H9 (cell line): ENCODE results near the gene DENND1C. TPM values are rescaled to one million over a fixed set of nuclear protein-coding genes. Genes with fewer than 3 reads are reported as not detected.

Experiments
- DNase-seq: peaks from one replicate; pipeline ENCODE4 v3.0.0-alpha.2; 2017
- H2AFZ ChIP-seq: one replicate; pipeline ENCODE4 v1.6.1; 2013; ENCODE audit warnings: mild to moderate bottlenecking, low read length, control low read depth, moderate library complexity
- H2AK5ac ChIP-seq: 2 replicates; pipeline ENCODE4 v1.6.1; 2013; ENCODE audit warnings: low read length, control low read depth, mixed read lengths; ENCODE audit not compliant: insufficient read length
- H2BK120ac ChIP-seq: one replicate; pipeline ENCODE4 v1.6.1; 2013; ENCODE audit warnings: low read depth, mild to moderate bottlenecking, low read length, control low read depth, inconsistent platforms; ENCODE audit not compliant: poor library complexity, severe bottlenecking
- H2BK12ac ChIP-seq: 2 replicates; pipeline ENCODE4 v1.6.1; 2013; ENCODE audit warnings: low read length, control low read depth, mixed read lengths, low read depth; ENCODE audit not compliant: insufficient read length
- H2BK15ac ChIP-seq: 2 replicates; pipeline ENCODE4 v1.6.1; 2013; ENCODE audit warnings: low read depth, low read length, control low read depth
- H2BK20ac ChIP-seq: one replicate; pipeline ENCODE4 v1.6.1; 2013; ENCODE audit warnings: low read depth, mild to moderate bottlenecking, low read length, control low read depth, inconsistent platforms; ENCODE audit not compliant: poor library complexity, severe bottlenecking
- H2BK5ac ChIP-seq: 2 replicates; pipeline ENCODE4 v1.6.1; 2013; ENCODE audit warnings: low read length, control low read depth, mixed read lengths; ENCODE audit not compliant: insufficient read length
- H3K14ac ChIP-seq: 2 replicates; pipeline ENCODE4 v1.6.1; 2013; ENCODE audit warnings: low read length, control low read depth; ENCODE audit not compliant: insufficient read depth
- H3K18ac ChIP-seq: 2 replicates; pipeline ENCODE4 v1.6.1; 2013; ENCODE audit warnings: low read depth, mild to moderate bottlenecking, mixed read lengths, low read length, control low read depth; ENCODE audit not compliant: insufficient read length
- H3K23ac ChIP-seq: 2 replicates; pipeline ENCODE4 v1.6.1; 2013; ENCODE audit warnings: low read length, control low read depth, mixed read lengths, low read depth; ENCODE audit not compliant: insufficient read length
- H3K23me2 ChIP-seq: 2 replicates; pipeline ENCODE4 v1.6.1; 2013; ENCODE audit warnings: low read depth, mild to moderate bottlenecking, mixed read lengths, low read length, control low read depth; ENCODE audit not compliant: insufficient read length, poor library complexity, severe bottlenecking
- H3K27ac ChIP-seq: 2 replicates; pipeline ENCODE4 v1.5.1; 2013; ENCODE audit warnings: low read length, control low read depth, mixed read lengths, low read depth; ENCODE audit not compliant: insufficient read length
- H3K27me3 ChIP-seq: 2 replicates; pipeline ENCODE4 v1.6.1; 2013; ENCODE audit warnings: low read length, control low read depth, inconsistent platforms; ENCODE audit not compliant: insufficient read depth
- H3K4ac ChIP-seq: 2 replicates; pipeline ENCODE4 v1.6.1; 2013; ENCODE audit warnings: low read depth, mild to moderate bottlenecking, control low read depth, inconsistent platforms, low read length, moderate library complexity
- H3K4me1 ChIP-seq: 2 replicates; pipeline ENCODE4 v1.6.1; 2013; ENCODE audit warnings: low read length, control low read depth, inconsistent platforms; ENCODE audit not compliant: insufficient read depth
- H3K4me2 ChIP-seq: 2 replicates; pipeline ENCODE4 v1.6.1; 2013; ENCODE audit warnings: low read length, control low read depth, mixed read lengths; ENCODE audit not compliant: insufficient read length, insufficient read depth
- H3K56ac ChIP-seq: 2 replicates; pipeline ENCODE4 v1.6.1; 2013; ENCODE audit warnings: low read depth, mild to moderate bottlenecking, mixed read lengths, low read length, control low read depth; ENCODE audit not compliant: insufficient read length
- H3K79me1 ChIP-seq: 2 replicates; pipeline ENCODE4 v1.6.1; 2013; ENCODE audit warnings: low read depth, mild to moderate bottlenecking, moderate library complexity, low read length, control low read depth, inconsistent platforms; ENCODE audit not compliant: insufficient read depth, poor library complexity, severe bottlenecking
- H3K79me2 ChIP-seq: 2 replicates; pipeline ENCODE4 v1.6.1; 2013; ENCODE audit warnings: low read length, control low read depth, inconsistent platforms; ENCODE audit not compliant: insufficient read depth
- H3K9ac ChIP-seq: 2 replicates; pipeline ENCODE4 v1.6.1; 2013; ENCODE audit warnings: low read length, control low read depth, mixed read lengths; ENCODE audit not compliant: insufficient read length; ENCODE audit errors: extremely low read depth
- H3K9me3 ChIP-seq: one replicate; pipeline ENCODE4 v1.6.1; 2013; ENCODE audit warnings: low read depth, low read length, inconsistent platforms; ENCODE audit not compliant: control insufficient read depth
- H3T11ph ChIP-seq: one replicate; pipeline ENCODE4 v1.6.1; 2013; ENCODE audit warnings: mild to moderate bottlenecking, low read length, control low read depth, inconsistent platforms
- H4K20me1 ChIP-seq: one replicate; pipeline ENCODE4 v1.6.1; 2013; ENCODE audit not compliant: control insufficient read depth, insufficient read length, insufficient read depth
- H4K5ac ChIP-seq: 2 replicates; pipeline ENCODE4 v1.6.1; 2013; ENCODE audit warnings: low read depth, mild to moderate bottlenecking, mixed read lengths, low read length, control low read depth; ENCODE audit not compliant: insufficient read length
- H4K8ac ChIP-seq: replicated peaks from 2 replicates; pipeline ENCODE4 v1.6.1; 2013; ENCODE audit warnings: low read length, control low read depth, mixed read lengths, low read depth; ENCODE audit not compliant: insufficient read length
- H4K91ac ChIP-seq: 2 replicates; pipeline ENCODE4 v1.6.1; 2013; ENCODE audit warnings: low read depth, mild to moderate bottlenecking, moderate library complexity, mixed read lengths, low read length, control low read depth; ENCODE audit not compliant: insufficient read length
- H3K27ac Mint-ChIP-seq, 3 experiments: 2 replicates in 2 of 3; 3 replicates in 1 of 3; pipeline ENCODE4 v1.8.0; 2020 to 2021; ENCODE audit warnings: mixed read lengths in 3 of 3, mild to moderate bottlenecking in 1 of 3, moderate library complexity in 1 of 3
- H3K27me3 Mint-ChIP-seq: 2 replicates; pipeline ENCODE4 v1.8.0; 2021; ENCODE audit warnings: low read depth, mild to moderate bottlenecking, moderate library complexity, mixed read lengths
- H3K36me3 Mint-ChIP-seq, 3 experiments: 2 replicates in 2 of 3; 3 replicates in 1 of 3; pipeline ENCODE4 v1.8.0; 2020 to 2021; ENCODE audit warnings: low read depth in 3 of 3, mixed read lengths in 3 of 3; ENCODE audit not compliant: insufficient read depth in 1 of 3
- H3K4me1 Mint-ChIP-seq, 2 experiments: 2 replicates each; pipeline ENCODE4 v1.8.0; 2020; ENCODE audit warnings: mixed read lengths in 2 of 2
- H3K4me3 Mint-ChIP-seq, 2 experiments: 2 replicates in 1 of 2; 3 replicates in 1 of 2; pipeline ENCODE4 v1.8.0; 2020 to 2021; ENCODE audit warnings: mild to moderate bottlenecking in 2 of 2, mixed read lengths in 2 of 2, moderate library complexity in 1 of 2
- H3K9me3 Mint-ChIP-seq, 2 experiments: 2 replicates in 1 of 2; 3 replicates in 1 of 2; pipeline ENCODE4 v1.8.0; 2020; ENCODE audit warnings: mild to moderate bottlenecking in 2 of 2, mixed read lengths in 2 of 2, moderate library complexity in 1 of 2
- CTCF ChIP-seq: fragments of 200-600 bp; sonication (generic); conservative IDR thresholded peaks from 3 replicates; pipeline ENCODE4 v1.8.0; 2021; ENCODE audit warnings: antibody characterized with exemption, mild to moderate bottlenecking
- WGBS: extraction: QIAGEN DNeasy Blood & Tissue Kit; methylation state at CpG from one replicate; pipeline ENCODE4 v1.1.7; 2013; ENCODE audit warnings: missing lambda C conversion rate, low lambda C conversion rate, mixed read lengths; ENCODE audit not compliant: insufficient read length; ENCODE audit errors: extremely low coverage; 5-methylcytosine and 5-hydroxymethylcytosine counted together
- total RNA-seq: library from RNA; stranded (reverse); gene quantifications from 2 replicates; pipeline ENCODE4 v1.2.1, GENCODE V29; 2021

Gene DENND1C
- total RNA-seq, 1 experiment from 2014 or later = 2.4 TPM

DNA sequence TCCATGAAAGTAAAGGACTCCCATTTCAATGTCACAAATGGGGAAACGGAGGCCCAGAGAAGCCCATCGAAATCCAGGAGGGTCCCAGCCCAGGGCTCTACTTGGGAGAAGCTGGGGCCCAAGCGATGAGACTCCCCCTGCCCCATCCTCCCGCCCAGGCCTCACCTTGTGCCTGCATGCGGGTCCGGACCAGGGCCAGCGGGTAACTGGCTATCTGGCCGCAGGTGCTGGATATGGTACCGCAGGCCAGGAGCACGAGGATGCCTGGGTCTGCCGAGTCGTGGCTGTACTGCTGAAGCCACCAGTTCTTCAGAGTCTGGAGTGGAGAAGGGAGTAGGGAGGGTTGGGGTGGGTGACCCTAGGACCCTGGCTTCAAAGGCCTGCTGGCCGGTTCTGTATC, 37.6 kb downstream of the DENND1C start:
- H3K14ac ChIP-seq = no peak overlapping the region; the same call in 1 of the 2 replicates
- Mint-ChIP-seq H3K27ac (0 out of 7 replicates have a peak overlapping the region, but pooled peaks of 1 of the 3 experiments have one; percentile 4), H3K4me1 (no peaks in the 10 kb centered on the region; a peak in 1 of 4 replicates), H3K36me3 (peaks cover 8 to 19% (median 14%) of the 10 kb centered on the region in 3 experiments; a peak in 6 of 7 replicates), H3K9me3 (no peaks in the 10 kb centered on the region; a peak in 1 of 5 replicates), H3K27me3 (peaks cover 2% of the 10 kb centered on the region; the same call in 1 of the 2 replicates), H3K4me3 (no peak overlapping the region)
- H2BK12ac ChIP-seq = no peak overlapping the region
- H3K4ac ChIP-seq = no peak overlapping the region
- no peak overlapping the region for H3K27ac ChIP-seq
- no peak overlapping the region for H3K23ac ChIP-seq
- H2AK5ac ChIP-seq = no peak overlapping the region
- H3K56ac ChIP-seq = no peak overlapping the region
- no peak overlapping the region for H4K8ac ChIP-seq
- no peaks in the 10 kb centered on the region for H3K79me1 ChIP-seq
- no peak for TF ChIP-seq CTCF
- H2BK120ac ChIP-seq = no peak overlapping the region
- WGBS = no CpG with 5 or more reads among the region's 13 CpGs
- no peak overlapping the region for H2BK20ac ChIP-seq
- DNase-seq = no peak
- no peak overlapping the region for H4K5ac ChIP-seq
- no peak overlapping the region for H2AFZ ChIP-seq
- no peak overlapping the region for H2BK5ac ChIP-seq
- no peaks in the 10 kb centered on the region for H3K79me2 ChIP-seq
- H4K20me1 ChIP-seq = peaks cover 2% of the 10 kb centered on the region
- no peaks in the 10 kb centered on the region for H3K4me1 ChIP-seq
- H3K4me2 ChIP-seq = no peak overlapping the region
- H3K18ac ChIP-seq = no peak overlapping the region
- H4K91ac ChIP-seq = no peak overlapping the region
- no peak overlapping the region for H3T11ph ChIP-seq
- H2BK15ac ChIP-seq = no peak overlapping the region
- H3K27me3 ChIP-seq = no peaks in the 10 kb centered on the region
- H3K23me2 ChIP-seq = no peaks in the 10 kb centered on the region
- no peak overlapping the region for H3K9ac ChIP-seq
- no peaks in the 10 kb centered on the region for H3K9me3 ChIP-seq
